ENCODE measurements around the gene PTPRZ1. TPM values are rescaled to one million over a fixed set of nuclear protein-coding genes. Genes with fewer than 3 reads are reported as not detected.

Gene PTPRZ1
- total and polyA plus RNA-seq, 10 of the 15 experiments (the other 5 are each of a cell fraction or from before 2014, with no cell fraction given), result 0.05 to 0.21 (median 0.11) TPM; not detected in 7

- TF ChIP-seq, protein P1, sequence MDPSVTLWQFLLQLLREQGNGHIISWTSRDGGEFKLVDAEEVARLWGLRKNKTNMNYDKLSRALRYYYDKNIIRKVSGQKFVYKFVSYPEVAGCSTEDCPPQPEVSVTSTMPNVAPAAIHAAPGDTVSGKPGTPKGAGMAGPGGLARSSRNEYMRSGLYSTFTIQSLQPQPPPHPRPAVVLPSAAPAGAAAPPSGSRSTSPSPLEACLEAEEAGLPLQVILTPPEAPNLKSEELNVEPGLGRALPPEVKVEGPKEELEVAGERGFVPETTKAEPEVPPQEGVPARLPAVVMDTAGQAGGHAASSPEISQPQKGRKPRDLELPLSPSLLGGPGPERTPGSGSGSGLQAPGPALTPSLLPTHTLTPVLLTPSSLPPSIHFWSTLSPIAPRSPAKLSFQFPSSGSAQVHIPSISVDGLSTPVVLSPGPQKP (IDR thresholded peaks at IDR 0.05; ENCODE audit: low read depth, low read length), result no peak
- TF ChIP-seq BHLHE40 (IDR thresholded peaks at IDR 0.05; ENCODE audit: borderline replicate concordance in 1 of 2, low read depth in 2 of 2, low read length in 1 of 2) (no peak), SIX5 (IDR thresholded peaks at IDR 0.05; ENCODE audit: low read depth, low read length, severe bottlenecking) (no peak)
Measured at GRCh38 chr7:122072924-122073599, 200.1 kb downstream of the PTPRZ1 start (continued).

DNA sequence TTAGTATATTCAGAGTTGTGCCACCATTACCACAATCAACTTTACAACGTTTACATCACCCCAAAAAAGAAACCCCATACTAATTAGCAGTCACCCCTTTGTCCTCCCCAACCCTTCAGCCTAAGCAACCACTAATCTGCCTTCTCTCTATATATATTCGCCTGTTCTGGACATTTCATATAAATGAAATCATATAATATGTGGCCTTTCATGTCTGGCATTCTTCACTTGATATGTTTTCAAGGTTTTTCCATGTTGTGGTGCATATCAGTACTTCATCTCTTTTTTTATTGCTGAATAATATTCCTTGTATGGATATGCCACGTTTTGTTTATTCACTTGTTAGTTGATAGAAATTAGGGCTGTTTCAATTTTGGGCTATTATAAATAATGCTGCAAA lies 200.7 kb downstream of the PTPRZ1 start:
- DNase-seq (ENCODE audit: low read depth, low spot score) (no peak), FAIRE-seq (no peak), ATAC-seq (no peak)
- Histone ChIP-seq H4K20me1 (ENCODE audit: control insufficient read depth, insufficient read depth) (no peaks in the 10 kb centered on the region), H3K9ac (ENCODE audit: control insufficient read depth, insufficient read depth, low read length) (no peak overlapping the region), H3K79me2 (ENCODE audit: control insufficient read depth, insufficient read depth, low read length) (no peaks in the 10 kb centered on the region), H2AFZ (ENCODE audit: control insufficient read depth, low read depth, low read length) (no peak overlapping the region), H3K4me2 (ENCODE audit: control insufficient read depth, insufficient read depth) (no peak overlapping the region), H3K36me3 (ENCODE audit: control insufficient read depth in 2 of 2, insufficient read depth in 2 of 2, low read length in 1 of 2) (no peaks in the 10 kb centered on the region), H3K4me3 (no peak overlapping the region), H3K27me3 (replicated peaks in 1 of 2; ENCODE audit: control insufficient read depth in 2 of 2, insufficient read depth in 2 of 2, low read length in 1 of 2) (no peaks in the 10 kb centered on the region), H3K27ac (ENCODE audit: control insufficient read depth, insufficient read depth) (no peak overlapping the region), H3K4me1 (ENCODE audit: control insufficient read depth, insufficient read depth, low read length) (no peaks in the 10 kb centered on the region), H3K9me3 (replicated peaks; ENCODE audit: control insufficient read depth, insufficient read depth, low read length) (no peaks in the 10 kb centered on the region)
- intact Hi-C loops (cut with micrococcal nuclease; ENCODE audit: unreplicated experiment), result no loop called here
- RAD21 ChIA-PET (ENCODE audit: unreplicated experiment), result no interaction called here
- BruUV-seq (replicated peaks), result no TSS peak
- SMC1A ChIA-PET (ENCODE audit: uncharacterized antibody, unreplicated experiment), result no interaction called here
- WGBS (ENCODE audit: insufficient coverage, insufficient replicate concordance, low lambda C conversion rate, missing lambda C conversion rate), result 33% methylated on average over 3 of the region's 3 CpGs
- in situ Hi-C loops (cut with MboI), result no loop called here
- CTCF ChIA-PET, result no interaction called here
- no peak for TF ChIP-seq ESRRA (IDR thresholded peaks at IDR 0.05; ENCODE audit: low read length)
- TF ChIP-seq HDGF (IDR thresholded peaks at IDR 0.05), result no peak
- TF ChIP-seq ETV6 (conservative IDR thresholded peaks at IDR 0.05 in 1 of 2, IDR thresholded peaks at IDR 0.05 in 1 of 2; ENCODE audit: borderline replicate concordance in 1 of 2, low read depth in 1 of 2), result no peak
- no peak for TF ChIP-seq POU2F2 (IDR thresholded peaks at IDR 0.05; ENCODE audit: borderline replicate concordance, low read depth, low read length)
- no peak for TF ChIP-seq CHD4 (IDR thresholded peaks at IDR 0.05)
- no peak for TF ChIP-seq CREB1 (IDR thresholded peaks at IDR 0.05; ENCODE audit: low read depth)
- TF ChIP-seq STAT1 (conservative IDR thresholded peaks at IDR 0.05), result no peak
- TF ChIP-seq RUNX3 (IDR thresholded peaks at IDR 0.05; ENCODE audit: low read length), result no peak
- TF ChIP-seq ZNF622 (IDR thresholded peaks at IDR 0.05), result no peak
- TF ChIP-seq PRDM15 (CRISPR knock-in tag; IDR thresholded peaks at IDR 0.05), result no peak
- TF ChIP-seq, protein P2, sequence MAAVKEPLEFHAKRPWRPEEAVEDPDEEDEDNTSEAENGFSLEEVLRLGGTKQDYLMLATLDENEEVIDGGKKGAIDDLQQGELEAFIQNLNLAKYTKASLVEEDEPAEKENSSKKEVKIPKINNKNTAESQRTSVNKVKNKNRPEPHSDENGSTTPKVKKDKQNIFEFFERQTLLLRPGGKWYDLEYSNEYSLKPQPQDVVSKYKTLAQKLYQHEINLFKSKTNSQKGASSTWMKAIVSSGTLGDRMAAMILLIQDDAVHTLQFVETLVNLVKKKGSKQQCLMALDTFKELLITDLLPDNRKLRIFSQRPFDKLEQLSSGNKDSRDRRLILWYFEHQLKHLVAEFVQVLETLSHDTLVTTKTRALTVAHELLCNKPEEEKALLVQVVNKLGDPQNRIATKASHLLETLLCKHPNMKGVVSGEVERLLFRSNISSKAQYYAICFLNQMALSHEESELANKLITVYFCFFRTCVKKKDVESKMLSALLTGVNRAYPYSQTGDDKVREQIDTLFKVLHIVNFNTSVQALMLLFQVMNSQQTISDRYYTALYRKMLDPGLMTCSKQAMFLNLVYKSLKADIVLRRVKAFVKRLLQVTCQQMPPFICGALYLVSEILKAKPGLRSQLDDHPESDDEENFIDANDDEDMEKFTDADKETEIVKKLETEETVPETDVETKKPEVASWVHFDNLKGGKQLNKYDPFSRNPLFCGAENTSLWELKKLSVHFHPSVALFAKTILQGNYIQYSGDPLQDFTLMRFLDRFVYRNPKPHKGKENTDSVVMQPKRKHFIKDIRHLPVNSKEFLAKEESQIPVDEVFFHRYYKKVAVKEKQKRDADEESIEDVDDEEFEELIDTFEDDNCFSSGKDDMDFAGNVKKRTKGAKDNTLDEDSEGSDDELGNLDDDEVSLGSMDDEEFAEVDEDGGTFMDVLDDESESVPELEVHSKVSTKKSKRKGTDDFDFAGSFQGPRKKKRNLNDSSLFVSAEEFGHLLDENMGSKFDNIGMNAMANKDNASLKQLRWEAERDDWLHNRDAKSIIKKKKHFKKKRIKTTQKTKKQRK (IDR thresholded peaks at IDR 0.05; ENCODE audit: low read depth, low read length), result no peak
- no peak for TF ChIP-seq NFIC (IDR thresholded peaks at IDR 0.05; ENCODE audit: low read depth, low read length)
- POLR2A ChIA-PET, result no interaction called here

All from GM12878 (cell line).